Endothelial cell (in vitro differentiated cells): ENCODE data around the gene TFCP2. TPM values are rescaled to one million over a fixed set of nuclear protein-coding genes. Genes with fewer than 3 reads are reported as not detected.

Experiments
- DNase-seq: peaks from one replicate; pipeline ENCODE4 v3.0.0; 2021; ENCODE audit warnings: low spot score
- H3K27ac Mint-ChIP-seq: one replicate; pipeline ENCODE4 v1.8.0; 2021; ENCODE audit warnings: mixed read lengths, inconsistent platforms; ENCODE audit not compliant: unreplicated experiment
- H3K27me3 Mint-ChIP-seq: one replicate; pipeline ENCODE4 v1.8.0; 2021; ENCODE audit warnings: mild to moderate bottlenecking, moderate library complexity, mixed read lengths, inconsistent platforms; ENCODE audit not compliant: unreplicated experiment
- H3K36me3 Mint-ChIP-seq: one replicate; pipeline ENCODE4 v1.8.0; 2021; ENCODE audit warnings: mild to moderate bottlenecking, low read depth, mixed read lengths, inconsistent platforms; ENCODE audit not compliant: unreplicated experiment
- H3K4me1 Mint-ChIP-seq: one replicate; pipeline ENCODE4 v1.8.0; 2021; ENCODE audit warnings: mild to moderate bottlenecking, mixed read lengths, inconsistent platforms; ENCODE audit not compliant: unreplicated experiment
- H3K4me3 Mint-ChIP-seq: one replicate; pipeline ENCODE4 v1.8.0; 2021; ENCODE audit warnings: mild to moderate bottlenecking, mixed read lengths, inconsistent platforms; ENCODE audit not compliant: unreplicated experiment
- H3K9me3 Mint-ChIP-seq: one replicate; pipeline ENCODE4 v1.8.0; 2021; ENCODE audit warnings: mixed read lengths, inconsistent platforms; ENCODE audit not compliant: unreplicated experiment
- total RNA-seq: library from RNA; stranded (reverse); fragmentation: NEBNext Ultra II Directional; extraction: Animal tissue kit (Norgen Biotek cat#: 25700); gene quantifications from one replicate; pipeline ENCODE4 v1.2.1, GENCODE V29; 2021; ENCODE audit not compliant: unreplicated experiment
- TF ChIP-seq, protein P1 (sequence below): fragments of 200-600 bp; sonication (generic); IDR thresholded peaks from one replicate; pipeline ENCODE4 v1.5.0; 2021; ENCODE audit warnings: antibody characterized with exemption; ENCODE audit not compliant: unreplicated experiment

TFCP2 gene
- total RNA-seq, 1 donor from 2014 or later, result 29.5 TPM

DNA sequence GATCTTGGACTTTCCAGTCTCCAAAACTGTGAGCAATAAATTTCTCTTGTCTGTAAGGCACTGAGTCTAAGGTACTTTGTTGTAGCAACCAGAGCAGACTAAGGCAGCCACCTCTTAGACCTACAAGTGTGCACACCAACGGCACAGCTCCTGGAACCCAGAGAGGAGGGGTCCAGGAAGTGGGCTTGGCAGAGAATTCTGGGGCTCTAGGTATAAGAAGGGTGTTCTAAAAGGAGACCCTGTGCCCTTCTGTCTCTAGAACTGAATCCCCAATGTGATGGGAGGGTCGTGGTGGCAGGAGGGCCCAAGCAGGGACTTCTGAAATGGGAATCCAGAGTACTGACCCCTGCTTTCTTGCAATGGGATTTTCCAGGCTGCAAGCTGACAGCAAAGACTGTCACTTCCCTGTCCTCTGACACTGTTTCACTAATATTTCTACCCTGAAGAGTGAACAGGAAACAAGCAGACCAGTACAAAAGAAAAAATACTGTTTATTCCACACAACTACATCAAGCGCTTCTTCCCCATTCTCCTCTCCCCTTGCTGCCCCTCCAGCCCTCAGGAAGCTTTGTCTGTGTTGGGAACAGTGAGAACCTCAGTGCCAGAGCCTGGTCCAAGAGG, 13.6 kb upstream of the TFCP2 start:
- no peak for DNase-seq
- Mint-ChIP-seq H3K27me3 (peaks cover 6% of the 10 kb centered on the region), H3K4me3 (no peak overlapping the region), H3K27ac (peak overlapping the region; percentile 26), H3K9me3 (no peaks in the 10 kb centered on the region), H3K36me3 (peaks cover 7% of the 10 kb centered on the region), H3K4me1 (peaks cover 20% of the 10 kb centered on the region)
- TF ChIP-seq, protein P1, sequence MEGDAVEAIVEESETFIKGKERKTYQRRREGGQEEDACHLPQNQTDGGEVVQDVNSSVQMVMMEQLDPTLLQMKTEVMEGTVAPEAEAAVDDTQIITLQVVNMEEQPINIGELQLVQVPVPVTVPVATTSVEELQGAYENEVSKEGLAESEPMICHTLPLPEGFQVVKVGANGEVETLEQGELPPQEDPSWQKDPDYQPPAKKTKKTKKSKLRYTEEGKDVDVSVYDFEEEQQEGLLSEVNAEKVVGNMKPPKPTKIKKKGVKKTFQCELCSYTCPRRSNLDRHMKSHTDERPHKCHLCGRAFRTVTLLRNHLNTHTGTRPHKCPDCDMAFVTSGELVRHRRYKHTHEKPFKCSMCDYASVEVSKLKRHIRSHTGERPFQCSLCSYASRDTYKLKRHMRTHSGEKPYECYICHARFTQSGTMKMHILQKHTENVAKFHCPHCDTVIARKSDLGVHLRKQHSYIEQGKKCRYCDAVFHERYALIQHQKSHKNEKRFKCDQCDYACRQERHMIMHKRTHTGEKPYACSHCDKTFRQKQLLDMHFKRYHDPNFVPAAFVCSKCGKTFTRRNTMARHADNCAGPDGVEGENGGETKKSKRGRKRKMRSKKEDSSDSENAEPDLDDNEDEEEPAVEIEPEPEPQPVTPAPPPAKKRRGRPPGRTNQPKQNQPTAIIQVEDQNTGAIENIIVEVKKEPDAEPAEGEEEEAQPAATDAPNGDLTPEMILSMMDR, result no peak

DNA sequence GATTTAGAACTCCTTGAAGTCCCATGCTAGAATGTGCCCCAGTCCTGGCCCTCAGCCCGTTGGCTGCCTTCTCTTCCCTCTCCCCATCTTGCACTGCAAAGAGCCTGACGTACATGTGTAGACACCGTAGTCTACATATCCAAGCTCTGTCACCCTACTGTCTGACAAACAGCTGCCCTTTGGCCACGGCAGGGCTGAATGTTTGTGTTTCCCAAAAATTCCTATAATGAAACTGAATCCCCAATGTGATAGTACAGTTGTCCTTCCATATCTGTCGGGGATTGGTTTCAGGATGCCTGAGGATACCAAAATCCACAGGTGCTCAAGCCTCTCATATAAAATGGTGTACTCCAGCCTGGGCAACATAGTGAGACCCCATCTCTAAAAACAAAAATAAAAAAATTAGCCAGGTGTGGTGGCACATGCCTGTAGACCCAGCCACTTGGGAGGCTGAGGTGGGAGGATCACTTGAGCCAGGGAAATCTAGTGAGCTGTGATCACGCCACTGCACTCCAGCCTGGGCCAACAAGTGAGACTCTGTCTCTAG, 12.3 kb upstream of the TFCP2 start:
- DNase-seq, result no peak
- H3K4me3 Mint-ChIP-seq, result no peak overlapping the region
- H3K27me3 Mint-ChIP-seq, result peaks cover 6% of the 10 kb centered on the region
- H3K4me1 Mint-ChIP-seq, result peaks cover 20% of the 10 kb centered on the region
- no peak overlapping the region for H3K27ac Mint-ChIP-seq
- H3K9me3 Mint-ChIP-seq, result no peaks in the 10 kb centered on the region
- peaks cover 7% of the 10 kb centered on the region for H3K36me3 Mint-ChIP-seq
- TF ChIP-seq, protein P1, result no peak

DNA sequence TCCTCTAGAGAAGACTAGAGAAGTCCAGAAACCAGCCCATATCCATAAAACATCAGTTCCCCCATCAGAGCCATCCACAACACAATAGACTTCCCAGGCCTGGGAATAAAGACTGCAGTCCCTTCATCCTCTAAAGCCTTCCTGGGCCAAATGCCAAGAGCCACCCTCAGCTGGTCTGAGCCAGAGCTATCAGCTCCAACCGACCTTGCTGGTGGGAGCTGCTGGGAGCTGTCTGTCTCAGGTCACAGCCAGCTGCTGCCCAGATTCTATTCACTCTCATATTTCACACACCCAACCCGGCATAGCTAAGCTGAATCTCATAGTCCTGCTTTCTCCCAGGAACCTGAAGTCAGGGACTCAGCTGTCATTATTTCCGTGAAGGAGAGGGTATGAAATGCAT, 10.9 kb upstream of the TFCP2 start:
- Mint-ChIP-seq H3K27ac (no peak overlapping the region), H3K9me3 (no peaks in the 10 kb centered on the region), H3K4me1 (peaks cover 18% of the 10 kb centered on the region), H3K4me3 (no peak overlapping the region), H3K27me3 (peaks cover 3% of the 10 kb centered on the region), H3K36me3 (peaks cover 1% of the 10 kb centered on the region)
- TF ChIP-seq, protein P1, result no peak
- no peak for DNase-seq

DNA sequence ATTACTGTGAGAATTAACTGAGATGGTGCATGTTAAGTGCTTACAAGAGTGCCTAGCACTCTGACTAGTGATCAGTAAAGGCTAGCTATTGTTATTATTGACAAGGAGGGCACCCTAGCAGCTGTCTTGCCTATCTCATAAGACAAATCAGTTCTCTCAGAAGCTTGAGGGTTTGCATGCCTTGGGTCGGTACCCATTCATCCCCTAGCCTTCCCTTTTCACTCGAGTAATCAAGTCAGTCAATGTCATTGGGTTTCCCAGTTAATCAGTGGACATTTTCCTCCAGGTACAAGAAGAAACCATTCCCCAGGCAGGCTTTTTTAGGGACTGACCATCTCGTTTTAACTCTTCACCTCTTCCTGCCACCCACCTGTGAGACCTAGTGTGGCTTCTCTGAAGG, 10.4 kb upstream of the TFCP2 start:
- Mint-ChIP-seq H3K27ac (no peak overlapping the region), H3K9me3 (no peaks in the 10 kb centered on the region), H3K4me1 (peaks cover 16% of the 10 kb centered on the region), H3K27me3 (peaks cover 3% of the 10 kb centered on the region), H3K36me3 (no peaks in the 10 kb centered on the region), H3K4me3 (no peak overlapping the region)
- TF ChIP-seq, protein P1, result no peak
- no peak for DNase-seq

DNA sequence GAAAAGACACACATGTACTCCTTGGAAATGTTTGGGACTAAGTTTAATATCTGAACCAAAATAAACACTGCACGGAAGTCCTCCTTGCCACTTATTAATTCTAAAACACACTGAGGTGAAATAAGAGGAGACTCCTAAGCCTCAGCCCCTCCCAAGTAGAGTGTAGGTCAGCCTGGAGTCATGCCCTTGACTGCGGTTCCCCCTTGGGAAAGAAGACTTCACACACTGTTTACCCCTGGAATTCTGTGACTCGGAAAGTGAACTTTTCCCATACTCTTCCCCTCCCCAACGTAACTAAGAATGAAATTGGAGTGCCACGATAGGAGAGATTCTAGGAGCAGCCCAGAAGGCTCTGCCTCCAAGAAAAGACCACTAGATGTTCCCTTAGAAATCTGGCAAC, 8.6 kb upstream of the TFCP2 start:
- Mint-ChIP-seq H3K4me3 (no peak overlapping the region), H3K9me3 (no peaks in the 10 kb centered on the region), H3K27ac (no peak overlapping the region), H3K4me1 (peaks cover 3% of the 10 kb centered on the region), H3K36me3 (no peaks in the 10 kb centered on the region), H3K27me3 (peaks cover 3% of the 10 kb centered on the region)
- DNase-seq, result no peak
- TF ChIP-seq, protein P1, result no peak
